Stomach (tissue), 4 donors: ENCODE data around the gene APLNR.

Experiments
- CTCF ChIP-seq, 7 experiments: fragments of 450-650 bp in 4 of 7; fragments of 200-600 bp in 3 of 7; sonication (generic) in 3 of 7; IDR thresholded peaks; one replicate each; pipeline ENCODE4 v1.5.1; 2016 to 2019; ENCODE audit warnings: antibody characterized with exemption in 7 of 7, control low read depth in 2 of 7, mild to moderate bottlenecking in 1 of 7
- EP300 ChIP-seq: sonication (generic); formaldehyde crosslinking; IDR thresholded peaks from one replicate; pipeline ENCODE4 v1.6.1; 2017; ENCODE audit warnings: antibody characterized with exemption
- POLR2A ChIP-seq, 4 donors: fragments of 450-650 bp; IDR thresholded peaks; one replicate each; pipeline ENCODE4 v1.6.1; 2016; ENCODE audit warnings: antibody characterized with exemption in 4 of 4, control low read depth in 2 of 4, mild to moderate bottlenecking in 1 of 4, moderate library complexity in 1 of 4
- POLR2AphosphoS5 ChIP-seq, 3 donors: sonication (generic); formaldehyde crosslinking; IDR thresholded peaks; one replicate each; pipeline ENCODE4 v1.6.1; 2016; ENCODE audit warnings: antibody characterized with exemption in 3 of 3

GRCh38 chr11:57192316-57192715, 44.7 kb downstream of the APLNR start:
- TF ChIP-seq CTCF (IDR thresholded peaks at IDR 0.05), result no peak
- TF ChIP-seq POLR2A (IDR thresholded peaks at IDR 0.05), result no peak
- no peak for TF ChIP-seq POLR2AphosphoS5 (IDR thresholded peaks at IDR 0.05)
- no peak for TF ChIP-seq EP300
